HEK293 (cell line): Measurements from ENCODE around the gene AKR1C8.

Source experiments
- CTCF ChIA-PET: fragments of 350-600 bp; formaldehyde crosslinking; extraction: SDS; loops from one replicate; lab custom pipeline; 2021; ENCODE audit warnings: antibody characterized with exemption; lab: Yijun Ruan, JAX
- POLR2A ChIA-PET: fragments of 300-600 bp; formaldehyde crosslinking; extraction: SDS; loops from one replicate; lab custom pipeline; 2020; ENCODE audit warnings: antibody characterized with exemption, inconsistent platforms; lab: Yijun Ruan, JAX
- H3K27ac ChIP-seq: fragments of 200-500 bp; sonication (Bioruptor generic); 2 replicates; pipeline ENCODE4 v1.5.1; 2014; ENCODE audit warnings: low read depth, low read length, control low read depth, inconsistent platforms; ENCODE audit errors: extremely low read depth
- H3K36me3 ChIP-seq, 2 experiments: fragments of 200-500 bp in 1 of 2; sonication (Bioruptor generic) in 1 of 2; 1 replicate in 1 of 2; 2 replicates in 1 of 2; pipeline ENCODE4 v1.5.1; 2014 to 2017; ENCODE audit warnings: inconsistent platforms in 2 of 2, low read length in 2 of 2; ENCODE audit not compliant: control insufficient read depth in 2 of 2, insufficient read depth in 1 of 2
- H3K4me1 ChIP-seq: fragments of 200-500 bp; sonication (Bioruptor generic); 2 replicates; pipeline ENCODE4 v1.5.1; 2014; ENCODE audit warnings: mild to moderate bottlenecking, low read length, inconsistent platforms; ENCODE audit not compliant: control insufficient read depth, insufficient read depth
- H3K4me3 ChIP-seq: 2 replicates; pipeline ENCODE4 v1.5.1; 2011; ENCODE audit warnings: low read depth, mild to moderate bottlenecking, control low read depth, low read length, moderate library complexity
- H3K9me3 ChIP-seq: fragments of 200-500 bp; sonication (Bioruptor generic); 2 replicates; pipeline ENCODE4 v1.5.1; 2014; ENCODE audit warnings: low read depth, low read length, inconsistent platforms; ENCODE audit not compliant: control insufficient read depth, insufficient read depth
- BCL11B ChIP-seq: fragments of 450-650 bp; formaldehyde crosslinking; IDR thresholded peaks from 2 replicates; pipeline ENCODE4 v1.5.1; 2016; ENCODE audit warnings: low read depth, missing biosample characterization, missing genetic modification characterization
- GLIS2 ChIP-seq: fragments of 450-650 bp; formaldehyde crosslinking; IDR thresholded peaks from 2 replicates; pipeline ENCODE4 v1.5.1; 2016; ENCODE audit warnings: missing biosample characterization, missing genetic modification characterization
- HOXD13 ChIP-seq: sonication (generic); formaldehyde crosslinking; IDR thresholded peaks from 2 replicates; pipeline ENCODE4 v1.8.0; 2022; ENCODE audit warnings: missing genetic modification reagents, borderline replicate concordance
- IKZF3 ChIP-seq: fragments of 450-650 bp; IDR thresholded peaks from 2 replicates; pipeline ENCODE4 v1.5.0; 2018; ENCODE audit warnings: missing biosample characterization, mild to moderate bottlenecking, missing genetic modification characterization, moderate library complexity
- KLF10 ChIP-seq: fragments of 450-650 bp; IDR thresholded peaks from 2 replicates; pipeline ENCODE4 v1.5.1; 2018; ENCODE audit warnings: missing biosample characterization, mild to moderate bottlenecking, missing genetic modification characterization
- KLF8 ChIP-seq: fragments of 450-650 bp; formaldehyde crosslinking; IDR thresholded peaks from 2 replicates; pipeline ENCODE4 v1.5.1; 2016; ENCODE audit warnings: missing biosample characterization, missing genetic modification characterization
- KLF9 ChIP-seq: fragments of 450-650 bp; formaldehyde crosslinking; IDR thresholded peaks from 2 replicates; pipeline ENCODE4 v1.5.1; 2016; ENCODE audit warnings: missing biosample characterization, missing genetic modification characterization, low read depth
- RBAK ChIP-seq: fragments of 450-650 bp; formaldehyde crosslinking; IDR thresholded peaks from 2 replicates; pipeline ENCODE4 v1.5.1; 2016; ENCODE audit warnings: missing biosample characterization, missing genetic modification characterization
- SETDB1 ChIP-seq: IDR thresholded peaks from one replicate; pipeline ENCODE4 v1.6.1; 2017; ENCODE audit warnings: mild to moderate bottlenecking, low read length, moderate library complexity, mixed read lengths; ENCODE audit not compliant: insufficient read length
- TRIM28 ChIP-seq: IDR thresholded peaks from 2 replicates; pipeline ENCODE4 v1.6.1; 2011; ENCODE audit warnings: low read length, control low read depth, borderline replicate concordance
- ZBTB20 ChIP-seq: fragments of 450-650 bp; formaldehyde crosslinking; IDR thresholded peaks from 2 replicates; pipeline ENCODE4 v1.5.1; 2016; ENCODE audit warnings: missing biosample characterization, missing genetic modification characterization
- ZBTB7A ChIP-seq: fragments of 450-650 bp; formaldehyde crosslinking; IDR thresholded peaks from 2 replicates; pipeline ENCODE4 v1.5.1; 2016; ENCODE audit warnings: low read depth, missing biosample characterization, missing genetic modification characterization
- ZNF114 ChIP-seq: fragments of 450-650 bp; formaldehyde crosslinking; IDR thresholded peaks from 2 replicates; pipeline ENCODE4 v1.5.0; 2017; ENCODE audit warnings: missing biosample characterization, missing genetic modification characterization
- ZNF121 ChIP-seq: fragments of 450-650 bp; formaldehyde crosslinking; IDR thresholded peaks from 2 replicates; pipeline ENCODE4 v1.5.1; 2016; ENCODE audit warnings: missing biosample characterization, missing genetic modification characterization
- ZNF175 ChIP-seq: fragments of 450-650 bp; formaldehyde crosslinking; IDR thresholded peaks from 2 replicates; pipeline ENCODE4 v1.5.1; 2016; ENCODE audit warnings: missing biosample characterization, missing genetic modification characterization
- ZNF211 ChIP-seq: fragments of 450-650 bp; formaldehyde crosslinking; IDR thresholded peaks from 2 replicates; pipeline ENCODE4 v1.5.1; 2016; ENCODE audit warnings: low read depth, missing biosample characterization, missing genetic modification characterization
- ZNF24 ChIP-seq: fragments of 450-650 bp; formaldehyde crosslinking; IDR thresholded peaks from 2 replicates; pipeline ENCODE4 v1.5.1; 2016; ENCODE audit warnings: missing biosample characterization, missing genetic modification characterization
- ZNF266 ChIP-seq: fragments of 450-650 bp; formaldehyde crosslinking; IDR thresholded peaks from 2 replicates; pipeline ENCODE4 v1.5.1; 2016; ENCODE audit warnings: missing biosample characterization, missing genetic modification characterization, low read depth
- ZNF37A ChIP-seq: fragments of 450-650 bp; IDR thresholded peaks from 2 replicates; pipeline ENCODE4 v1.5.1; 2018; ENCODE audit warnings: missing biosample characterization, missing genetic modification characterization
- ZNF391 ChIP-seq: fragments of 450-650 bp; formaldehyde crosslinking; IDR thresholded peaks from 2 replicates; pipeline ENCODE4 v1.5.1; 2016; ENCODE audit warnings: low read depth, missing biosample characterization, missing genetic modification characterization, borderline replicate concordance
- ZNF549 ChIP-seq: fragments of 450-650 bp; IDR thresholded peaks from 2 replicates; pipeline ENCODE4 v1.5.1; 2018; ENCODE audit warnings: missing biosample characterization, missing genetic modification characterization, mild to moderate bottlenecking, inconsistent platforms, moderate library complexity
- ZNF585B ChIP-seq: fragments of 450-650 bp; formaldehyde crosslinking; IDR thresholded peaks from 2 replicates; pipeline ENCODE4 v1.5.1; 2016; ENCODE audit warnings: missing biosample characterization, missing genetic modification characterization
- ZNF626 ChIP-seq: fragments of 450-650 bp; sonication (Bioruptor Pico); formaldehyde crosslinking; IDR thresholded peaks from 2 replicates; pipeline ENCODE4 v1.5.1; 2018; ENCODE audit warnings: missing biosample characterization, missing genetic modification characterization, inconsistent platforms
- ZNF791 ChIP-seq: fragments of 450-650 bp; formaldehyde crosslinking; IDR thresholded peaks from 2 replicates; pipeline ENCODE4 v1.5.1; 2016; ENCODE audit warnings: missing biosample characterization, missing genetic modification characterization
- TF ChIP-seq, protein P1 (sequence below): fragments of 450-650 bp; formaldehyde crosslinking; IDR thresholded peaks from 2 replicates; pipeline ENCODE4 v1.5.1; 2016; ENCODE audit warnings: missing biosample characterization, missing genetic modification characterization
- TF ChIP-seq, protein P2 (sequence below): fragments of 450-650 bp; formaldehyde crosslinking; IDR thresholded peaks from 2 replicates; pipeline ENCODE4 v1.5.1; 2017; ENCODE audit warnings: missing biosample characterization, missing genetic modification characterization
- TF ChIP-seq, protein P3 (sequence below): fragments of 450-650 bp; formaldehyde crosslinking; IDR thresholded peaks from 2 replicates; pipeline ENCODE4 v1.5.1; 2016; ENCODE audit warnings: missing biosample characterization, missing genetic modification characterization
- TF ChIP-seq, protein P4 (sequence below): fragments of 450-650 bp; formaldehyde crosslinking; IDR thresholded peaks from 2 replicates; pipeline ENCODE4 v1.5.1; 2016; ENCODE audit warnings: missing biosample characterization, missing genetic modification characterization

The AKR1C8 gene

DNA sequence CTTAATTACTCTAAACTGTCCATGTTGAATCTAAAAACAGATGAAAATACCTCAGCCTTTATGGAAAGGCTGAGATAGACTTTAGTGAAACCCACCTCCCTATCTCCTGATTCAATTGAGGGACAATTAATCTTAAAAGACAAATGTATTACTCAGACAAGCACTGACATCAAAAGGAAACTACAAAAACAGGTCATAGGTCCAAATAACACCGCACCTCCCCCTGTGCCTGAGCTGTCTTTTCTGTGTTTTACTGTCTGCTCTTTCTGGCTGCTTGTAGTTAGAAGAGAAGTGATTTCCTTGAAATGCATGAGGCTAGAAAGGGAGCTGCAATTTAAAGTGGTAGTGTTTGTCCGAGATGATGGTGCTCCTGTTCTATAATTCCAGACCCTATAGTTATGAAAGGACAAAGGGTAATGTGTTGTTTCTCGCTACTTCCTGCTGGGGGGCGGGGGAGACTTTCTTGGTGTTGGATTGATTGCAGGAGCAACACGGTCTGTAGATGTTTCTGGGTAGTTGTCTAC lies 16.0 kb downstream of the AKR1C8 start:
- Histone ChIP-seq H3K9me3 (no peaks in the 10 kb centered on the region), H3K4me1 (no peaks in the 10 kb centered on the region), H3K4me3 (no peak overlapping the region), H3K27ac (no peak overlapping the region), H3K36me3 (no peaks in the 10 kb centered on the region)
- ChIA-PET POLR2A (no interaction called here), CTCF (interaction anchor here (0.9 to 1.1 kb wide), 2 partner anchors 115 to 354 kb away, joined by 3 to 4 read pairs; no protein-coding TSS in a partner anchor)
- TF ChIP-seq KLF9 (no peak), HOXD13 (CRISPR knock-in tag) (no peak), GLIS2 (tag by site-specific recombination) (no peak), IKZF3 (tag by site-specific recombination) (no peak), ZNF24 (no peak), ZNF391 (tag by site-specific recombination) (no peak), ZBTB7A (tag by site-specific recombination) (no peak), ZNF585B (tag by site-specific recombination) (no peak), ZNF266 (no peak), RBAK (no peak), ZNF114 (tag by site-specific recombination) (no peak), ZNF549 (no peak), ZNF121 (tag by site-specific recombination) (no peak)
- TF ChIP-seq, protein P1, sequence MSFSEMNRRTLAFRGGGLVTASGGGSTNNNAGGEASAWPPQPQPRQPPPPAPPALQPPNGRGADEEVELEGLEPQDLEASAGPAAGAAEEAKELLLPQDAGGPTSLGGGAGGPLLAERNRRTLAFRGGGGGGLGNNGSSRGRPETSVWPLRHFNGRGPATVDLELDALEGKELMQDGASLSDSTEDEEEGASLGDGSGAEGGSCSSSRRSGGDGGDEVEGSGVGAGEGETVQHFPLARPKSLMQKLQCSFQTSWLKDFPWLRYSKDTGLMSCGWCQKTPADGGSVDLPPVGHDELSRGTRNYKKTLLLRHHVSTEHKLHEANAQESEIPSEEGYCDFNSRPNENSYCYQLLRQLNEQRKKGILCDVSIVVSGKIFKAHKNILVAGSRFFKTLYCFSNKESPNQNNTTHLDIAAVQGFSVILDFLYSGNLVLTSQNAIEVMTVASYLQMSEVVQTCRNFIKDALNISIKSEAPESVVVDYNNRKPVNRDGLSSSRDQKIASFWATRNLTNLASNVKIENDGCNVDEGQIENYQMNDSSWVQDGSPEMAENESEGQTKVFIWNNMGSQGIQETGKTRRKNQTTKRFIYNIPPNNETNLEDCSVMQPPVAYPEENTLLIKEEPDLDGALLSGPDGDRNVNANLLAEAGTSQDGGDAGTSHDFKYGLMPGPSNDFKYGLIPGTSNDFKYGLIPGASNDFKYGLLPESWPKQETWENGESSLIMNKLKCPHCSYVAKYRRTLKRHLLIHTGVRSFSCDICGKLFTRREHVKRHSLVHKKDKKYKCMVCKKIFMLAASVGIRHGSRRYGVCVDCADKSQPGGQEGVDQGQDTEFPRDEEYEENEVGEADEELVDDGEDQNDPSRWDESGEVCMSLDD: no peak
- TF ChIP-seq, protein P2, sequence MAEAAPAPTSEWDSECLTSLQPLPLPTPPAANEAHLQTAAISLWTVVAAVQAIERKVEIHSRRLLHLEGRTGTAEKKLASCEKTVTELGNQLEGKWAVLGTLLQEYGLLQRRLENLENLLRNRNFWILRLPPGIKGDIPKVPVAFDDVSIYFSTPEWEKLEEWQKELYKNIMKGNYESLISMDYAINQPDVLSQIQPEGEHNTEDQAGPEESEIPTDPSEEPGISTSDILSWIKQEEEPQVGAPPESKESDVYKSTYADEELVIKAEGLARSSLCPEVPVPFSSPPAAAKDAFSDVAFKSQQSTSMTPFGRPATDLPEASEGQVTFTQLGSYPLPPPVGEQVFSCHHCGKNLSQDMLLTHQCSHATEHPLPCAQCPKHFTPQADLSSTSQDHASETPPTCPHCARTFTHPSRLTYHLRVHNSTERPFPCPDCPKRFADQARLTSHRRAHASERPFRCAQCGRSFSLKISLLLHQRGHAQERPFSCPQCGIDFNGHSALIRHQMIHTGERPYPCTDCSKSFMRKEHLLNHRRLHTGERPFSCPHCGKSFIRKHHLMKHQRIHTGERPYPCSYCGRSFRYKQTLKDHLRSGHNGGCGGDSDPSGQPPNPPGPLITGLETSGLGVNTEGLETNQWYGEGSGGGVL (tag by site-specific recombination): no peak
- TF ChIP-seq, protein P3, sequence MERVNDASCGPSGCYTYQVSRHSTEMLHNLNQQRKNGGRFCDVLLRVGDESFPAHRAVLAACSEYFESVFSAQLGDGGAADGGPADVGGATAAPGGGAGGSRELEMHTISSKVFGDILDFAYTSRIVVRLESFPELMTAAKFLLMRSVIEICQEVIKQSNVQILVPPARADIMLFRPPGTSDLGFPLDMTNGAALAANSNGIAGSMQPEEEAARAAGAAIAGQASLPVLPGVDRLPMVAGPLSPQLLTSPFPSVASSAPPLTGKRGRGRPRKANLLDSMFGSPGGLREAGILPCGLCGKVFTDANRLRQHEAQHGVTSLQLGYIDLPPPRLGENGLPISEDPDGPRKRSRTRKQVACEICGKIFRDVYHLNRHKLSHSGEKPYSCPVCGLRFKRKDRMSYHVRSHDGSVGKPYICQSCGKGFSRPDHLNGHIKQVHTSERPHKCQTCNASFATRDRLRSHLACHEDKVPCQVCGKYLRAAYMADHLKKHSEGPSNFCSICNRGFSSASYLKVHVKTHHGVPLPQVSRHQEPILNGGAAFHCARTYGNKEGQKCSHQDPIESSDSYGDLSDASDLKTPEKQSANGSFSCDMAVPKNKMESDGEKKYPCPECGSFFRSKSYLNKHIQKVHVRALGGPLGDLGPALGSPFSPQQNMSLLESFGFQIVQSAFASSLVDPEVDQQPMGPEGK: no peak

DNA sequence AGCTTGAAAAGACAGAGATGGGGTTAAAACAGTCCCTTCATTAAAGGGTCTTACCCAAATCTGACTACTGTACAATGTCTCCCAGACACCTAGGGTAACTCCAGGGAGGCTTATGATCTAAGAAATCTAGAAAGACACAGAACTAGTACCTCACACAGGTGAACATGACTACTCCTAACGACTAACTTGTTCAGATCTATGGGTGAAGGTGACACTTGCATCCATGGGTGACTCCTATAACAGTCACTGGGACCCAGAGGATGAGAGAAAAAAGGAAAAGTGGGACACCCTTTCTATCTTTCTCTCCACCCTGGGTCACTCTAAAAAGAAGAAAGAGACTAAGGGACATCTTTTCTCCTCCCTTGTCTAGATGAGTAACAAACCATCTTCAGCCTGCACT lies 19.2 kb downstream of the AKR1C8 start:
- Histone ChIP-seq H3K27ac (no peak overlapping the region), H3K36me3 (no peaks in the 10 kb centered on the region), H3K4me1 (no peaks in the 10 kb centered on the region), H3K9me3 (no peaks in the 10 kb centered on the region), H3K4me3 (no peak overlapping the region)
- POLR2A ChIA-PET: no interaction called here
- CTCF ChIA-PET: no interaction called here
- TF ChIP-seq ZNF175 (tag by site-specific recombination) (no peak), ZBTB20 (tag by site-specific recombination) (no peak), BCL11B (tag by site-specific recombination) (no peak), SETDB1 (peak; percentile 97), KLF10 (tag by site-specific recombination) (no peak), ZNF211 (tag by site-specific recombination) (no peak), ZNF37A (no peak), ZNF791 (no peak), KLF8 (tag by site-specific recombination) (no peak), TRIM28 (peak; percentile 98; the same call in 1 of the 2 replicates), ZNF626 (tag by site-specific recombination) (0 out of 2 replicates have a peak, but pooled peaks have one; percentile 15)
- TF ChIP-seq, protein P4, sequence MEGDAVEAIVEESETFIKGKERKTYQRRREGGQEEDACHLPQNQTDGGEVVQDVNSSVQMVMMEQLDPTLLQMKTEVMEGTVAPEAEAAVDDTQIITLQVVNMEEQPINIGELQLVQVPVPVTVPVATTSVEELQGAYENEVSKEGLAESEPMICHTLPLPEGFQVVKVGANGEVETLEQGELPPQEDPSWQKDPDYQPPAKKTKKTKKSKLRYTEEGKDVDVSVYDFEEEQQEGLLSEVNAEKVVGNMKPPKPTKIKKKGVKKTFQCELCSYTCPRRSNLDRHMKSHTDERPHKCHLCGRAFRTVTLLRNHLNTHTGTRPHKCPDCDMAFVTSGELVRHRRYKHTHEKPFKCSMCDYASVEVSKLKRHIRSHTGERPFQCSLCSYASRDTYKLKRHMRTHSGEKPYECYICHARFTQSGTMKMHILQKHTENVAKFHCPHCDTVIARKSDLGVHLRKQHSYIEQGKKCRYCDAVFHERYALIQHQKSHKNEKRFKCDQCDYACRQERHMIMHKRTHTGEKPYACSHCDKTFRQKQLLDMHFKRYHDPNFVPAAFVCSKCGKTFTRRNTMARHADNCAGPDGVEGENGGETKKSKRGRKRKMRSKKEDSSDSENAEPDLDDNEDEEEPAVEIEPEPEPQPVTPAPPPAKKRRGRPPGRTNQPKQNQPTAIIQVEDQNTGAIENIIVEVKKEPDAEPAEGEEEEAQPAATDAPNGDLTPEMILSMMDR (tag by site-specific recombination): no peak
